Measurements from ENCODE around the gene XCL1.

Gene XCL1

GRCh38 chr1:168607872-168608428 is 31.5 kb downstream of the XCL1 start:
- TF ChIP-seq CEBPB (IDR thresholded peaks at IDR 0.05) (no peak), YY1 (IDR thresholded peaks at IDR 0.05; ENCODE audit: low read depth) (no peak), EGR1 (IDR thresholded peaks at IDR 0.05) (no peak), TAF1 (IDR thresholded peaks at IDR 0.05; ENCODE audit: low read depth) (no peak)

GRCh38 chr1:168608796-168609715 is 32.7 kb downstream of the XCL1 start:
- no peak for TF ChIP-seq TAF1 (IDR thresholded peaks at IDR 0.05; ENCODE audit: low read depth)
- peak; percentile 61; the same call in 1 of the 2 replicates for TF ChIP-seq REST (IDR thresholded peaks at IDR 0.05; ENCODE audit: low read depth)

- TF ChIP-seq EP300 (IDR thresholded peaks at IDR 0.05; ENCODE audit: borderline replicate concordance) (no peak), NFIC (IDR thresholded peaks at IDR 0.05) (no peak), ZBTB7A (IDR thresholded peaks at IDR 0.05; ENCODE audit: low read depth) (no peak), TAF1 (IDR thresholded peaks at IDR 0.05; ENCODE audit: low read depth) (no peak), CEBPB (IDR thresholded peaks at IDR 0.05) (no peak), CREB1 (IDR thresholded peaks at IDR 0.05; ENCODE audit: low read depth) (no peak), YY1 (IDR thresholded peaks at IDR 0.05; ENCODE audit: low read depth) (no peak), TEAD4 (IDR thresholded peaks at IDR 0.05) (no peak), EGR1 (IDR thresholded peaks at IDR 0.05) (no peak), FOXM1 (IDR thresholded peaks at IDR 0.05; ENCODE audit: borderline replicate concordance, low read depth) (no peak), TCF12 (IDR thresholded peaks at IDR 0.05; ENCODE audit: low read depth) (no peak), MAX (IDR thresholded peaks at IDR 0.05) (no peak), REST (IDR thresholded peaks at IDR 0.05; ENCODE audit: low read depth) (no peak), RAD21 (IDR thresholded peaks at IDR 0.05; ENCODE audit: low read depth) (no peak), USF1 (IDR thresholded peaks at IDR 0.05) (no peak)
These were observed 33.5 kb downstream of the XCL1 start for GRCh38 chr1:168609741-168610510.

- TF ChIP-seq NFIC (IDR thresholded peaks at IDR 0.05) (no peak), EP300 (IDR thresholded peaks at IDR 0.05; ENCODE audit: borderline replicate concordance) (no peak), FOXM1 (IDR thresholded peaks at IDR 0.05; ENCODE audit: borderline replicate concordance, low read depth) (no peak), TCF12 (IDR thresholded peaks at IDR 0.05; ENCODE audit: low read depth) (no peak), RAD21 (IDR thresholded peaks at IDR 0.05; ENCODE audit: low read depth) (no peak), EGR1 (IDR thresholded peaks at IDR 0.05) (no peak), USF1 (IDR thresholded peaks at IDR 0.05) (no peak)
These were observed 36.6 kb downstream of the XCL1 start for GRCh38 chr1:168613038-168613451.

- no peak for TF ChIP-seq CREB1 (IDR thresholded peaks at IDR 0.05; ENCODE audit: low read depth)
- TF ChIP-seq TAF1 (IDR thresholded peaks at IDR 0.05; ENCODE audit: low read depth), result no peak
- TF ChIP-seq EP300 (IDR thresholded peaks at IDR 0.05; ENCODE audit: borderline replicate concordance), result no peak
- TF ChIP-seq TCF12 (IDR thresholded peaks at IDR 0.05; ENCODE audit: low read depth), result no peak
- TF ChIP-seq CEBPB (IDR thresholded peaks at IDR 0.05), result no peak
- TF ChIP-seq USF1 (IDR thresholded peaks at IDR 0.05), result no peak
- TF ChIP-seq MAX (IDR thresholded peaks at IDR 0.05), result no peak
- TF ChIP-seq RAD21 (IDR thresholded peaks at IDR 0.05; ENCODE audit: low read depth), result no peak
These were observed 37.4 kb downstream of the XCL1 start for GRCh38 chr1:168613691-168614231.

All from Ishikawa (cell line).